HG02970 (cell line): ENCODE results near the gene UBE2J1.
A peak's percentile ranks its signal among the peaks of the same experiment; 100 is the strongest.

Source experiments
- ATAC-seq: cut with Tn5 transposase; IDR thresholded peaks from one replicate; pipeline ENCODE4 v1.9.1; 2021; ENCODE audit warnings: mild to moderate bottlenecking, moderate library complexity, moderate number of reproducible peaks; ENCODE audit not compliant: unreplicated experiment, low FRiP score

Gene UBE2J1

DNA sequence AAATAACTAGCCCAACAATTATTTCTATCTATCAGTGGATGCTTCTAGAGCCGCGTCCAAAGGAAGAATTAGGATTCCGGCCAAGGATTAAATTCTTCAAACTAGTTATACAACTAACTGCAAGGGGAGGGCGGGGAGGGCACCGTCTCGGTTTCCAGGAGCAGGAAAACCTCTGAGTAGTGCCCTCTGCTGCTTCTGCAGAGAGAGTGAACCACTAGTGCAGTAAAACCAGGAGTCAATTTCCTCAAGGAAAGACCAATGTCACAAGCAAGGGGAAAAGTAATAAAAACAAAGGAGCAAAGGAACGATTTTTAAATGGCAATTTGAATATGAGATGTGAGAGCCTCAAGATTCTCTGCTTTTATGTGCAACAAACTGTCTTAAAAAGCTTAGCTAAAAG lies 16.5 kb upstream of the UBE2J1 start:
- ATAC-seq, result no peak

- ATAC-seq, result no peak
Measured at GRCh38 chr6:89368107-89368506, 15.6 kb upstream of the UBE2J1 start.

DNA sequence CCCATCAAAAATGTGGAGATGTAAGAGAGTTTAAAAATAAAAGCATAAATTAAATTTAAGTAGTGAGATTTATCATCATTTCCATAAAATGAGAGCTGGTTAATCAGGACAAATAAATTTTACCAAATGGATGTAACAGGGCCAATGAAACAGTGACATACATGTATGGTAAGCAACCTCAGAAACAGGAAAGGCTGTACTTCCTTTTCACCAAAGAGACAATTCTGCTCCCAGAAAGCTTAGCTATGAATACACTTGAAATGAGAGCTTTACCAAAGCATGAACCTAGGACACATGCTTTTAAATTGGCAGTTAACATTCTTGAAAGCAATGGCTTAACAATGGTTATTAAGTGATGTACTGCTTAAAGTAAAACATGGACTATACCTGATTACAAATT lies 12.1 kb upstream of the UBE2J1 start:
- no peak for ATAC-seq

- no peak for ATAC-seq
Measured at GRCh38 chr6:89361171-89361570, 8.6 kb upstream of the UBE2J1 start.

DNA sequence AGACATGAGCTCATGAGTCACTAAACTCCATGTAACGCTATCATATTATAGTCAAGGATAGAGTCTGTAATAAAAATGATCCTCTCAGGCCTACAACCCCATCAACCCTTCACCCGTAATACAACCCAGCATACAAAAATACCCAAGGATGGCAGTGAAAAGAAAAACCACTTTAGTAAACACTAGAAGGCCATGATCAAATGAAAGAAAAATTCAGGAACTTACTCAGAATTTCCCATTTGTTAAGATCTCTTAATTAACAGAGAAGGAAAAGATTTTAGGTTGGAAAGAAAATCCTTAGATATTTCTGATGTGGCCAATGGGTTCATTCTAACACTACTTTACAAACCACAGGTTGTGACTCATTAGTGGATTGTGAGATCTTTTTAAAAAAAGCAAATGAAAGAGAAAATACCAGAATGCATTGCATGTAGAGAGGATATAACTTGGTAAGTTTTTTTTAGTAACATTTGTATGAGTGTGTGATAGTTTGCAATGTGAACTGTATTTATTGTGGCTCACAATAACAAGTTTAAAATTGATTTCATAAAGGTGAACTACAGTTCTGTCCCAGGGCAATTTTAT lies 8.0 kb upstream of the UBE2J1 start:
- ATAC-seq, result no peak

GRCh38 chr6:89359561-89359960 lies 7.0 kb upstream of the UBE2J1 start:
- ATAC-seq, result no peak

GRCh38 chr6:89357390-89357789 lies 4.9 kb upstream of the UBE2J1 start:
- ATAC-seq, result peak; percentile 38

DNA sequence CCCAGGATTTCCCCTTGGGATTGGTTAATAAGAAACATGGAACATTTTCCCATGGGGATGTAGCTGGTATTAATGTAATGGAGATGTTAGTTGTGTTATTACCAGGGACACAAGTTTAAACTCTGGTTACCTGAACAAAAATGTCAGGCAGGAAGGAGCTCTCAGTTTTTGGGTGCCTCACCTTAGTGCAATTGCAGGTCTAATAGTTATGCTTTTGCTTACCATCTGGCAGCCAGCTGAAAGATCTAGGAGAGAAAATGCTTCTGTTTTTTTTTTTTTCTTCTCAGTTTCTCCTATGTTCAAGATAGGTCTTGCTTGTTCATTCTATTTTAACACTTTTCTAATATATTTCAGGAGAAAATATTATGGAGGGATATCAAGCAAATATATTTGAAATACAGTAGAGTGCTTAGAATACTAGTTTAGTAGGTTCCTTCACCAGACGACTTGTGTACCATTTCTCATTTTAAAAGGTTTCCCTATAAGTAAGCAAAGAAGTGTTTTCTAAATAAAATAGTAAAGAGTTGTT lies 4.2 kb upstream of the UBE2J1 start:
- no peak for ATAC-seq

DNA sequence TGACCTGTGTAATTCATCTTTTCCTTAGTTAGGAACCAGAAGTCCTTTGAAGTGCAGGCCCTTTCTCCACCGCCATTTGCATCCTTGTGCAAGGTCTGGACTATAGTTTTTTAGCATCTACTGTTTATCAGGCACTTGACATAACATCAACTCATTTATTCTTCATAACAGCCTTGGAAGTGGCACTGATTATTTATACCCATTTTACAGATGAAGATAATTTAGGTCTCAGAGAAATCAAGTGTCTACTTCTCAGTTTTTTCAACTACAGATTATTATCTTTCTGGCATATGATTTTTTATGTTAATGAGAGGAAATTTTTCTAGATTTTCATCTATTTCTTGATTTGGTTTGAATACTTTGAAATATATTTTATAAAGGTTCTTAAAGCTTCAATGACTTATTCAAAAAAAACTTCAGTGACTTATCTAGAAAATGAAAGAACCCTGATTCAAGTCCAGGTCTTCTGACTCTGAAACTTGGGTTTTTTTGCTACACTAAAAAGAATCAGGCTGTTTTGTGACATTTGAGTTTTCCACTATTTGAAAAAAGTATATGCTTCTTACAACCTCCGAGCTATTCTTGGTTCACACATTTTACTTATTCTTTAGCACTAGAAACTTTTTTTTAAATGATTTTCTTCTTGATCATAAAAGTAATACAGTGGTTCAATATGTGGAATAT lies 3.1 kb upstream of the UBE2J1 start:
- ATAC-seq, result no peak

DNA sequence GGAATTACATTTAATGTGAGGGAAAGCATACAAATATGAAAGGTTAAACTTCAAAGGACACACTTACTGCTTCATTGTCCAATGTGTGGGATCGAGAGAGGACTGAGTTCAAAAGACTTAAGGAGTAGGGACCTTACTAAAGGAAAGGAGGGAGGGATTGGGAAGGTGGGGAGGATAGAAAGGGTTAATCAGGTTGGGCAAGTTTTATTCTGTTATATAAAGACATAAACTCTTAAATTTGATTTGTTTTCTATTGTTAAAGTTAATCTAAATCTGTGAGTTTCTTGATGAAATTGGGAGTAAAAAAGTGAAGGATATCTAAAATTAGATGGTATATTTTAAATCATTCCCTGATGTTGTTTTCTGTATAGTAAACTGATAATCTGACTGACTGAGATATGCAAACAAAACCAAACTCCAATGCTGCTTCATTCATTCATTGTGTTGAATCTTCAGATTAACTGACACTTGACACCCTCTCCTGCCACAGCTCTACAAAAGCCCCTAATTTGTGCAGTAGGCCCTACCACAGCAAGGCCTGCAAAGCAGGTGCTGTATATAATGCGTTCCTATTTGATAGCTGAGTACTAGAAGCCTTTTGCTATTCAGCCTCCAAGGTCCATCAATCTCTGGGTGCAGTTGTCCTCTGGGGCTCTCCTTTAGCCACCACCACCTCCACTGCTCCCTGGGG lies 1.3 kb upstream of the UBE2J1 start:
- ATAC-seq, result no peak

DNA sequence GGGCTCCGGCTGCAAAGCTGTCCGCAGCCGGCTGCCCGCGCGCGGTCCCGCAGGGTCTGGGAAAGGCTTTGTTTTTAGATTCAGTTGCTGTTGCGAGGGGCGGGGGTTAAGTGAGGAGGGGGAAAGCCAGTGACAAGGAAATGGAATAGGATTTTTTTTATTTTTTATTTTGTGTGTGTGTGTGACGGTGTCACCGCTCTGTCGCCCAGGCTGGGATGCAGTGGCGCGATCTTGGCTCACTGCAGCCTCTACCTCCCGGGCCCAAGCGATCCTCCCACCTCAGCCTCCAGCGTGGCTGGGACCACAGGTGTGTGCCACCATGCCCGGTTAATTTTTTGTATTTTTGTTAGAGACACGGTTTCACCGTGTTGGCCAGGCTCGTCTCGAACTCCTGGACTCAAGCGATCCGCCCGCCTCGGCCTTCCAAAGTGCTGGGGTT lies 615 bp upstream of the UBE2J1 start:
- no peak for ATAC-seq

DNA sequence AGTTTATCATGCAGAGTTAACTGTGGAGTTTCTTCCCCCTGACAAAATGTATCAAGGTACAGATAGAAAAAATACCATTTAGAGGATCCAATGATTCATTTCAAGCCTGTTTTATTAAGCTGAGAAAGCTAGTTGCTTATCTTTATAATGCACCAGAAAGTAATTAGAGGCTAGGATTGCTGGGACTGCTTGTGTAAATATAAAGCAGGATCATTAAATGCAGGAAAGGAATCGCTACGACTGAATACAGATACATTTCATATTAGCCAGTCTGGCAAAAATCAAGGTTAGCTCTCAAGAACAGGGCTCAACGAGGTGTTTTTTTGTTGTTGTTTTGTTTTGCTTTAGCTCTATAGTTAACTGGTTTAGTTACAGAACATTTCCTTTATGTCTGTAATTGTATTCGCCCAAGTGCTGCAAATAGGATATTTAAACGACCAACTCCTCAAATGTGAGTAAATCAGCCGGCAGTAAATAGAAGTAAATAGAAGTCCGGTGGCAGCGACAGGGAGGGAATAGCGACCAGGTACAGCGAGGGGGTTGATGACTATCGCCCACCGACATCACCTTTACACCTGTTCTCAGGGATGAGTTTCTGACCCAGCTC lies 748 bp downstream of the UBE2J1 start:
- ATAC-seq, result no peak

- no peak for ATAC-seq
Measured at GRCh38 chr6:89350281-89350966, 2.1 kb downstream of the UBE2J1 start.

DNA sequence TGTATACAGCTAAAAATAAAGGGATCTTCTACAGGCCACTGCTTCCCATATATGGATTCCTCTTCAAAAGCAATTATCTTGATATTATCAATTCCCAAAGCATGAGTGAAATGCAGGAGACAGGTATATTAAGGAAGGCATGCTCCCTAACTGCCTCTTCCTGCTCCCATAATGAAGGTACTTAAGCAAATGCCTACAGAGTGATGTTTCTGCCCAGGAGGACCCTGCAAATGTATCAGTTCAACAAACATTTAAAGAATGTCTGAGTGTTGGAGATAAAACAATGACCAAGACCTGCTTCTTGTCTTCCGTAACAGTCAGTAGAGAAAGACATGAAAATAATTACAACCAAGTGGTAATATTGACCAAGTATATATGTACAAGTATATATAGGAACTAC lies 4.2 kb downstream of the UBE2J1 start:
- ATAC-seq, result no peak

DNA sequence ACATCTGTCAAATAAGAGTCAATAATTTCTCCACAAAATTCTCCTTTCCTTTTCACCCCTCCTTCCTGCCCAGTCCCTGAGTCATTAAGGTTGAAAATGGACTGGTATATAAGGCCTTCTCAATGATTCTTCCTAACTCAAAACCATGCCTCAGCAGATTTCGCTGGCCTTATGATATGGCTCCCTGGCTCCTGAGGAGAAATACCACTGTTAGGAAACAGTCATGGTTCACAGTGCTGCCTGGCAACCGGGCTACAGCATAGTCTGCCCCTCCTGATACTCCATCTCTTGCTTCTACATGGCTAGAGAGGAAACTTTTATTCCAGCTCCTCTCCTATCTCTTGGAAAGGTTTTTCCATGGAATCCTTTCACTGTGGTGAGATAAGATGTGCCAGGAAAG lies 4.7 kb downstream of the UBE2J1 start:
- no peak for ATAC-seq

DNA sequence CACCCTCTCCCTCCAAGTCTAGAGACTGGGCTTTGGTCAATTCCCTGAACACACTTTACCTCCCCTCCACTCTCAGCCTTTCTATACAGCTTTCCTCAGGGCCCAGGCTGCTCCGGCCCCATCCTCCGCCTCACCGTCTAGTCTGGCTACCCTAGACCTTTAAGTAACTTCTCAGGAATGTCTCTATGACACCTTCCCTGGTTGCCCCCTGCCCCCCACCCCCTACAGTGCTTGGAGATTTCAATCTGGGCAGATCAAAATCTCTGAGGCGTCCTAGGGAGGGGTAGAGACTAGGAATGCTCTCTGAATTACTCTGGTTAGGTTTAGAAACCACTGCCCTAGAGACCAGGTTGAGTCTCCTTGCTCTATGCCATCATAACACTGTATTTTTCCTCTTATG lies 6.1 kb downstream of the UBE2J1 start:
- no peak for ATAC-seq

- ATAC-seq, result no peak
Measured at GRCh38 chr6:89339565-89339964, 13.0 kb downstream of the UBE2J1 start.

- no peak for ATAC-seq
Measured at GRCh38 chr6:89335164-89335563, 17.4 kb downstream of the UBE2J1 start.

- no peak for ATAC-seq
Measured at GRCh38 chr6:89330910-89331309, 21.6 kb downstream of the UBE2J1 start.

DNA sequence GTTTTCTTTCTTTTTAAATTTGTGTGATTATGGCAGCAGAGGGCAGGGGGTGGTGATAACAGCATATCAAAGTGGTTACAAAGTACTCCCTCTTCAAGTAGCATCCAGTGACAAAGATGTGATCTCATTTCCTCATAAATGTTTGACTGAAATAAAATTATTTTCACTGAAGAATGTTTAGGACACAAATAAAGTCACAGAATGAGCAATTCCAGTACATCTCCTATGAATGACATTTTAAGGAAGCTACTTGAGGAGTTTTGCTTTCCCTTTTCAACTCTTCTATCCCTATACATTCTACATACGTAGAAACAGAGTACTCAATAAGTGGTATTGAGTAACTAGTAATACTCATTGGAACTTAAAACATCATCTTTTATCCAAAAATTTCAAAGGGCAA lies 23.5 kb downstream of the UBE2J1 start:
- ATAC-seq, result no peak

DNA sequence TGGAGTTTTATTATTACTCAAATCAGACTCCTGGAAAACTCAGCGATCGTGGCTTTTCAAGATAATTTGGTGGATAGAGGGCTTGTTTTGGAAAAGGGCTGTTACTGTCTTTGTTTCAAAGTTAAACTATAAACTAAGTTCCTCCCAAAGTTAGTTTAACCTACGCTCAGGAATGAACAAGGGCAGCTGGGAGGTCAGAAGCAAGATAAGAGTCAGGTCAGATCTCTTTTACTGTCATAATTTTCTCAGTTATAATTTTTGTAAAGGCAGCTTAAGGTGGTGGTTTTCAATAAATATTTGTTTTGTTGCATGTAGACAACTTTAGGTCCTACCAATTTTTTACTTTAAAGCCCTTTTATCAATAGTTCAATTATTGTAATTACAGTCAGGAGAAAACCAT lies 28.2 kb downstream of the UBE2J1 start:
- ATAC-seq, result no peak
